AG09319 (cell line): Measurements from ENCODE around the gene RBMS3.
"Not testable (repeated sequence)": the region's sequence is repeated elsewhere in the genome, so short reads cannot be mapped to it uniquely, and the experiment has no call there.

ENCODE experiments used
- DNase-seq: peaks from one replicate; pipeline ENCODE4 v3.0.0-alpha.2; 2010; ENCODE audit warnings: low read depth; ENCODE audit errors: extremely low read depth
- CTCF ChIP-seq: IDR thresholded peaks from 2 replicates; pipeline ENCODE4 v1.5.1; 2011; ENCODE audit warnings: low read depth, mild to moderate bottlenecking, inconsistent platforms, low read length, moderate library complexity

The RBMS3 gene

GRCh38 chr3:30017901-30018300 lies 737.0 kb downstream of the RBMS3 start:
- no peak for TF ChIP-seq CTCF
- no peak for DNase-seq

GRCh38 chr3:30020380-30020779 lies 739.5 kb downstream of the RBMS3 start:
- TF ChIP-seq CTCF = no peak
- no peak for DNase-seq

GRCh38 chr3:30024466-30024865 lies 743.6 kb downstream of the RBMS3 start:
- DNase-seq = no peak
- no peak for TF ChIP-seq CTCF

GRCh38 chr3:30026851-30027250 lies 746.0 kb downstream of the RBMS3 start:
- no peak for DNase-seq
- no peak for TF ChIP-seq CTCF

GRCh38 chr3:30034246-30034991 lies 753.5 kb downstream of the RBMS3 start:
- TF ChIP-seq CTCF = no peak

GRCh38 chr3:30035935-30036567 lies 755.2 kb downstream of the RBMS3 start:
- no peak for TF ChIP-seq CTCF
- DNase-seq = no peak

More at GRCh38 chr3:30034246-30034991, 753.5 kb downstream of the RBMS3 start:
- no peak for DNase-seq

- TF ChIP-seq CTCF = no peak
- no peak for DNase-seq
Observed at GRCh38 chr3:30040126-30040525, 759.3 kb downstream of the RBMS3 start.

- DNase-seq = not testable (repeated sequence)
Observed at GRCh38 chr3:30041481-30041880, 760.6 kb downstream of the RBMS3 start.
